HG03575 (cell line): ENCODE measurements around the gene HIC1.

Experiments
- ATAC-seq: cut with Tn5 transposase; IDR thresholded peaks from one replicate; pipeline ENCODE4 v1.9.1; 2021; ENCODE audit not compliant: unreplicated experiment, insufficient number of reproducible peaks, low FRiP score; ENCODE audit errors: extremely low read depth

The HIC1 gene

DNA sequence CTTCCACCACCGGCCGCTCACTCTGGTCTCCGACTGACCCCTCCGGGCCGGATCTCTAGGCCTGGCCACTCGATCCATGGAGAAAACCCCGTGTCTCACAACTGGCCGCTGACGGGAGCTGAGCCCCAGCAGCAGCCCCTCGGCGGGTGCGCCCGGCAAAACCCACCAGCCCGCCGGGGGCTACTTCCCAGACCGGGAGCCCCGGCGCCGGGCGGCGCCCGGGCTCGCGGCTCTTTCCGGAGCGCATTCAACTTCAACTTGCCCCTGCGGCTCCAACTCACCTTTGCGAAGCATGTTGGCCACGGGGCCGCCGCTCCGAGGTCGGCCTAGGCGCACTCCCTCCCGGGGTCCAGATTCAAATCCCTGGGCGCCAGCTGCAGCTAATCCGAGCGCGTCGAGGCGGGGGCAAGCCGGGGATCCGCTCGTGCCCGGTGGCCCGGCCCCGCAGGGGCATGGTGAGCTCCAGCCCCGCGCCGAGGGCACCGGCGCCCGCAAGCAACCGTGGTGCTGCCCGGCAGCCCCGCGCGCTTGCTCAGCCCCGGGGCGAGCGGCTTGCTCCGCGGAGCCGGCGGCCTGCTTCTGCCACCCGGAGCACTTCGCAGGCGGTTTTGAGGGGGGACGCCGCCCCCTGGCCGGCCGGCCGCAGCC lies 30.2 kb upstream of the HIC1 start:
- ATAC-seq, result no peak

DNA sequence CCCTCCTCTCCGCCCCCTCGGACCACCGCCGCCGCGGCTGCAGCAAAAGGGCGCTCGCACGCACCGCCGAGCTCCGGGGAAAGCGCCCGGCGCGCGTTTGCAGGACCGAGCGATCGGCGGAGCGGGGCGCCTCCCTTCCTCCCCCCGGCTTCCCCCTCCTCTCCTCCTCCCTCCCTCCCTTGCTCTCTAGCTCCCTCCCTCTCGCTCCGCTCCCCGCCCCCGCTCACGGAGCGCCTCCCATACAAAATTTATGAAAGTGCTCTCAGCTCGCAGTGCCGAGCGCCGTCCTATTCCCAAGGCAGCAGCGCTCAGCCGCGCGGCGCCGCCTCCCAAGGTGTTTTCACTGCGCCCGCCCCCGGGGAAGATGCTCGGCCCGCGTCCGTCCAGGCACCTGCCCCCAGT lies 29.7 kb upstream of the HIC1 start, which contains the start of gene RTN4RL1:
Gene RTN4RL1 (minus strand): TSS at position 115 of the 402 bp plus-strand sequence. CDS start 469 bp downstream, outside the sequence.
- ATAC-seq, result no peak

DNA sequence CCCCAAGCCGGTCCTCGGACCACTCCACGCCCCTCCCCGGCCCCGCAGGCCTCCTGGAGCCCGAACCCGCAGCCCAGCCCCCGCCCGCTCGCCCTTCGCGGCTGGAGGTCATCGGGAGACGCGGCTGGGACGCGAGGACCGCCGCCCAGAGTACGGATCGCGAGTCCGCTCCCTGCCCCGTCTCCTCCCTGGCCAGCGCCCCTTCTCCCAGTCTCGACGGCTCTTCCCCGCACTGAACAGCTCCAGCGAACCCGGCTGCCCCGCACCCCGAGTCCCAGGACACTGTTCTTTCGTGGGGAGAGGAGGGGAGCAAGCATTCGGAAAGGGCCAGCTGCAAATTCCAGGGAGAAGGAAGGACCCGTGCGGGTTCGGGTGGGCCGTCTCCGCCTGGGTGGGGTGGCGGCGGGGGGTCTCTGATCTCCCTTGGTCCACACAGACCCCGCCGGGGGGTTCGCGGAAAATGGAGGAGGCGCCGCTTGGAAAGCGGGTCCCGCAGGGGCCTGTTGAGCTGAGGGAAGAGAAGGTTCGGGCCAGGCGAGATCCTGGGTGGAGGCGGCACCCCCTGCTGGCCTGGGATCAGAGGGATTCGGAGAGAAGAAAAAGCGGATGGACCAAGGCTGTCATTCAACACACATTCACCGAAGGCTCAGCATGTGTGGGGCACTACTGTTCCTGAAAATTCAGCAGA lies 29.1 kb upstream of the HIC1 start:
- no peak for ATAC-seq

DNA sequence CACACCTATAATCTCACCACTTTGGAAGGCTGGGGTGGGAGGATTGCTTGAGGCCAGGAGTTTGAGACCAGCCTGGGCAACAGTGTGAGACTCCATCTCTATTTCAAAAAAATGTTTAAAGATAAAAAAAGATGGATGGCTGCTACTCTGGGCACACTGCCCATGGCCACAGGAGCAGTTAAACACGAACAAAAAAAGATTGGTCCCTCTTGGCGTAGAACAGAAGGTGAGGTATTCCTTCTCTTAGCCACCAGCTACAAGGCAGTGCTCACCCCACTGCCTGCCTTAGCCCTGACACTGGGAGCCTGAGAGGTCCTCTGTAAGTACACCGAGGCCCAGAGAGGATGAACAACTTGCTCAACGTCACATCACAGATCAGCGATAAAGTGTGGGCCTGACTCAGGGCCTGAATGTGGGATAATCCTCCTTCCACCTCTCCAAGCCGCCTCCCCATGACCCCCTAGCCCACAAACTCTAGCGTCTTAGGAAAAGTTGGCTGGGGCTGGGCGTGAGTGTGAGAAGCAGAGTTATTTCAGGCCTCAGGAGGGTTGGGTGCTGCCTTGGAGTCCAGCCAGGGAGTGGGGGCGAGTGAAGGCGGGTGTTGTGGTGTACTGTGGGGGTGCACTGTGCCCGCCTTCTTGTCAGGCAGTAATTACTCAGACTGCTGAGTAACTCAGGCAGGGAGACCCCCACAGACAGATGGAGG lies 27.2 kb upstream of the HIC1 start:
- ATAC-seq, result no peak

DNA sequence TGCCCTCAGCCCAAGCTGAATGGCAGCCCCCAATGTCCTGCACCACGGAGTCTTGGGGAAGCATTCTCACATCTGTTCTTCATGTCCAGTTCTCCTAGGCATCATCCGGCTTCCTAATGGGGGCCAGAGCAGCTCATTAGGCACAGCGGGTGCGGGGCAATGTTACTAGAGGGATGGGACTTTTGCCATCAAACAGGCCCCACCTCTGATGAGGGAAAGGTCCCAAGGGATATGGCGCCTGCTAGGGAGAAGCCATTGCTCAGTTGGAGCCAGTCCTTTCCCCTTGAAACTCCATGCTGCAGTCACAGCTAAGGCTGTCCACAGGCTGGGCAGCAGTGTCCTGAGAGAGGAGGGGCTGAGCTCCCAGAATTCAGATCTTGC lies 26.7 kb upstream of the HIC1 start:
- no peak for ATAC-seq

DNA sequence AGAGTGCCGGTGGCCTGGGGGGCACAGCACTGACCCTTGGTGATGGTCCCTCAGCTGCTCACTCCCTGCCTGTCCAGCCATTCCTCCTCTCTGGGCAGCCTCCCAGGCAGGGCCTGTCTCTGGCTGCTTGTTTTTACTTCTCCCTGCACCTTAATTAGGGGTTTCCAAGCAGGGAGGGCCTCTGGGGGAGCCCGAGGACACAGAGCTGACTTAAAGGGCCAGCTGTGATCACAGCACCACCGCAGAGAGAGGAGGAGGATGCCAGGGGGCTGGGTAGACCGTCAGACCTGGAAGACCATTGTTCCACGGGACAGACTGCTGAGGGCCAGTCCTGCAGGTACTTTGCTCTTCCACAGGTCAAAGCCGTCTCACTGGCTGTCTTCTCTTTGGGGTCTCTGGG lies 26.2 kb upstream of the HIC1 start:
- ATAC-seq, result no peak

DNA sequence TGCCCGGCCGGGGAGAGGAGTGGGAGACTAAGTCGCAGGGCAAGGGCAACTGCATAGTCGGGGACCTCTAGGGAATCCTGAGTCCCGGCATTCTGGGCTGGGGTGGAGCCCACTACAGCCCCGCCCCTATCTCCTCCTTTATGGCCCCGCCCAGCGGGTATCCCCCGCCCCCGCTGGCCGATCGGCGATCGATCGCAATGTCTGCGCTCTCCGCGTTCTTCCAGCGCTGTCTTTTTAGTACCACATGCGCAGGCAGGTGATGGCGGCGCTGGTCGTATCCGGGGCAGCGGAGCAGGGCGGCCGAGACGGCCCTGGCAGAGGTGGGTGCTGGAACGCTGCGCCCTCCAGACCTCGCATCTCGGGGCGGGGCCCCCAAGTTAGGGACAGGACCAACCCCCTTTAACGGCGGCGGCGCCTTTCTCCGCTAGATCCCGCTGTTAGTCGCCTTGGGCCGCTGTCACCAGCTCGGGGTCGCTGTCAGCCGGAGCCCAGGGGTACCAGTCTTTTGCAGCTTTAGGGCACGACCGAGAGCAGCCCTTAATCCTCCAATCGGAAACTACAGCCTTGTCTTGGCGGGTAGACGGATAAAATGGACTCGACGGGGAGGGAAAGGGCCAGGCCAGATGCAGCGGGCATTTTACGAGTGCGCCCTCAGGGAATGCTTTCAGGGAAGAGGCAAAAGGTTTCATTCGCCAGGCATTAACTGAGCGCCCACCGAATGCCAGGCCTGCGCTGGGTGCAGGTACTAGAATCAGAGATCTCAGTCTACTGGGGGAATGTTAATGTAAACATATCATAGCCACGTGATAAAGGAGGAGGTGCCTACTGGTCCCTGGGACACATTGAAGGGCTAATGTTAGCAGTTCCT lies 24.8 kb upstream of the HIC1 start, which contains the start of gene DPH1:
Gene DPH1 (plus strand): TSS at position 243 of the 868 bp plus-strand sequence. CDS start 17 bp downstream, at position 260.
- ATAC-seq, result no peak

DNA sequence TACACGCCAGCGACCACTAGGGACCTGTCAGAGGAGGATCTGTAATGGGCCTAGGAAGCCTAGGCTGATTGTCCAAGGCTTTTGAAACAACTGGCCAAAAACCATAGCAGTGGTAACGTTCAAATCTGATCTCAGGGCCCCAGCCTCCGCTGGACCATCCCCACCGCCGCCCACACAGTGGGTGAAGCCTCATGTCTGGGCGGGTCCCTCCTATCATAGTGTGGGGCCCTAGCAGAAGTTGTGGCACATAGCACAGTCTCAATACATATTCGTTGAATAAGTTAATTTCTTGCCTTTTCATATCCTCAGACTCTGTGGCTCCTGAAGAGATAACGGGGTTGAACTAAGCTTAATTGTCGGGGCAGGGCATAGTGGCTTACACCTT lies 24.1 kb upstream of the HIC1 start:
- ATAC-seq, result no peak

DNA sequence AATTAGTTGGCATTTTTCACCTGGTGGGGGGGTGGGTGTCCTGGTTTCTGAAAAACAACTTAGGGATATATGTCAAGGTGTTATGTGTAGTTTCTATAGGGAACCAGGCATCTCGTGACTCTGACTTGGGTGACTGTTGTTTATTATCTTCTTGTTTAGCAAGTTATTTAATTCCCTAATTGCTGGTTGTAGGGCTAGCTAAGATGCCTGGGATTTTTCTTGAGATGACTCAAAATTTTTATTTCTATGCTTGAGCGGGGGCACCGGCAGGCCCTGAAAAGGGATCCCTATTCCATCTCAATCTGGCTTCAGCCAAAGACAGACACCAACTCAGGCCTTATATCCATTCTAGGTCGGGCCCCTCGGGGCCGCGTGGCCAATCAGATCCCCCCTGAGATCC lies 21.8 kb upstream of the HIC1 start:
- no peak for ATAC-seq

DNA sequence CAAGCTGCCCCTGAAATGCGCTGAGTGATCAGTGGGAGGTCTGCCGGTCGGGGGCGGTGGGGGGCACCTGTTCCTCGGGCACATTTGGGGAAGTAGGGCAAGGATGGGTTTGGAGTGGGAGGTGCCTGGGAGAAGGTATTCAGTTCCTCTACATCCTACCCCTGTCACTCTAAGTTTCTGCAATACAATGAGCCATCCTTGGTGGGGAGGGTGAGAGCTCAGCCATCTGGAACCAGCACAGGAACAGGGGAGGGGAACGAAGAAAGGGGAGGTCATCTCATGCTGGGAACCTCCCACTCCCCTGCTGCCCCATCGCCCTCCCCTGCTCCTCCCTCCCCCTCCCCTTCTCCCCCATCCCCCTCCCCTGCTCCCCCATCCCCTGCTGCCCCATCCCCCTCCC lies 20.7 kb upstream of the HIC1 start:
- no peak for ATAC-seq

DNA sequence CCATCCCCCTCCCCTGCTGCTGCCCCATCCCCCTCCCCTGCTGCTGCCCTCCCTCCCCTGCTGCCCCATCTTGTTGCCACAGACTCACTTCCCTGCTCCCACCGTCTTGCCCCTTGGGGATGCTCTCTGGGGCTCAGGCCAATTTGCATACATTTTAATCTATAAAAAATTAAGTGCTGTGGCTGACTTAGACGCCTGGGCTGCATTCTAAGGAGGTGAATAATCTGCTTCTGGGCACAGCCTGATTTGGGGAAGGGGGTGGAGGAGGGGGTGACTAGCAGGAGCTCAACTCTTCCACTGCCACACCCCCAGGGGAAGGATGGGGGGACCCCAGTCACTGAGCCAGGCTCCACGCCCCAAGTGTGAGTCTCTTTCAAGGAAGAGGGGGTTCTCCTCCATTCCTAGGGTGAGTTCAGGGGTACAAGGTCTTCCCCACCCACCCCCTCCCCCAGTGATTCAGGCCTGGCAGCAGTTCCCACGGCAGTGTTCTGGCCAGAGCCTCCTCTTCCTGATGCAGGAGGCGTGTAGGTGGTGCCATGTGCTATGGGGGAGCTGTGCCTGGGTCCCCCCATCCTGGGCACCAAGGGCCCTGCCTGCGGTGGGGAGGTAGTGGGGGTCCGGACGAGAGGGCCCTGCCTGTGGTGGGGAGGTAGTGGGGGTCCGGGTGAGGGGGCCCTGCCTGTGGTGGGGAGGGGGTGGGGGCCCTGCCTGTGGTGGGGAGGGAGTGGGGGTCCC lies 19.9 kb upstream of the HIC1 start:
- no peak for ATAC-seq

DNA sequence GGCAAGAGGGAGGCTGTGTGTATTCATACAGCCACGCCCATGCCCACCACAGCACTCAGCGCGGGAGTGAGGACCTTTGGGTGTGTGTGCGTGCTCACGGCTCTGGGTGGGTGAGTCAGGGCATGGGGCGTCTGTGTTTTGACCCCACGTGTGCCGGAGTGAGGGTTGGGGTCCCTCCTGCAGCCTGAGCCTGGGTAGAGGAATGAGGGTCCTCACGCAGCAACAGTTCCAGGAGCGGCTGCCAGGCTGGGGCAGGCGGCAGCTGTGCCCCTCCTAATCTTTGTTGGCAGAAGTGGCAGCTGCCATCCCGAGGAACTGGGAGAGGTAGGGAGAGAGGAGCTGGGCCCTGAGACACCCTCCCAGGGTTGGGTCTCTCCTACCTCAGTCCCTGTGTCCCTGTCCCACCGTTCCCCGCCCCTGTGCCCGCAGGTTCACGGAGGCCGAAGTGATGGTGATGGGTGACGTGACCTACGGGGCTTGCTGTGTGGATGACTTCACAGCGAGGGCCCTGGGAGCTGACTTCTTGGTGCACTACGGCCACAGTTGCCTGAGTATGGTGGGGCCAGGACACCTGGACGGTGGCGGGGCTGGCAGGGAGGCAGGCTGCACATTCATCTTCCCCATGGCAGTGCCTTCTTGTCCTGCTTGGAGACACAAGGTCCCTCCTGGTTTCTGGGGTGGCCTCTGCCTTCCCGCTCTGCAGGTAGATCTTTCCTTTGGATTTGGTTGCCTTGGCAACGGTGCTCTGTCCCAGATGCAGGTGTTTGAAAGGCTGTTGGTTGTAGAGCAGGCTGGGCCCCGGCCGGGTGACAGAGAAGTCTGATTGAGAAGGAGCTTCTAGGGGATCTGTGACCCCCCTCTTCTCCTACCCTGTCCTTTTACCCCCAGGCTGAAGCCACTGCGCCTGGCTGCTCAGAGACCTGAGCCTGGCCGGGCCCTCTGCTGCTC lies 19.1 kb upstream of the HIC1 start:
- no peak for ATAC-seq

DNA sequence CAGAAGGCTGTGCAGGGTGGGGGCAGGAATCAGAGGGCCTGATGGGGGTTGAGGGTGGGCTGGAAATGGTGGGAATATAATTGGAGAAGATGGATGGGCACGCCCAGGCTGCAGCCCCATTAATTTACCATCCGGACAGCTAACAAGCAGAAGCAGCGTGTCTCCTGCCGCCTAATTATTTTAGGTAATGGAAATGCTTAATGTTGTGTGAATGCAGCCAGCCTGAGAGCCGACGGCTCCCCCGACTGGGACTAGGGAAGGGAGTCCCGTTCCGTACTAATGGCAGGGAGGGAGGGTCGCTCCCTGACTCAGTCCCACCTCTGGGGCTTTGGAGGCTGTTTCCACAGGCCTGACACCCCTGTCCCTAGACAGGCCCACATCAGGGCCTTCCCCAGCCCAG lies 17.7 kb upstream of the HIC1 start:
- ATAC-seq, result no peak

DNA sequence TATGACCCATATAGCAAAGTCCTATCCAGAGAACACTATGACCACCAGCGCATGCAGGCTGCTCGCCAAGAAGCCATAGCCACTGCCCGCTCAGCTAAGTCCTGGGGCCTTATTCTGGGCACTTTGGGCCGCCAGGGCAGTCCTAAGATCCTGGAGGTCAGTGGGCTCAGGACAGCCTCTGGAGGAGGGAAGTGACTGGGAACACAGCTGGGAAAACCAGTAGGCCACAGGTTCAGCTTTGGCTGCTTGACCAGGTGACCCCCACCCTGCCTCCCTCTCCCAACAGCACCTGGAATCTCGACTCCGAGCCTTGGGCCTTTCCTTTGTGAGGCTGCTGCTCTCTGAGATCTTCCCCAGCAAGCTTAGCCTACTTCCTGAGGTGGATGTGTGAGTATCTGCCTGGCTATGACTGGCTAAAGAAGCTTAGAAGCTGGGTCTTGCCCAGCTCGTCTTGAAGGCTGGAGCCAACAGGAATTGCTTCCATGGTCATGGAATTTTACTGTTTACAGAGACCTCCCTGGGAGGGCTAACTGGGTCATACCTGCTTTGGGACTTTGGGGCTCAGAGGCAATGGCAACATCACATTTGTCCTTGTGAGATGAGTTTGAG lies 14.6 kb upstream of the HIC1 start:
- no peak for ATAC-seq

DNA sequence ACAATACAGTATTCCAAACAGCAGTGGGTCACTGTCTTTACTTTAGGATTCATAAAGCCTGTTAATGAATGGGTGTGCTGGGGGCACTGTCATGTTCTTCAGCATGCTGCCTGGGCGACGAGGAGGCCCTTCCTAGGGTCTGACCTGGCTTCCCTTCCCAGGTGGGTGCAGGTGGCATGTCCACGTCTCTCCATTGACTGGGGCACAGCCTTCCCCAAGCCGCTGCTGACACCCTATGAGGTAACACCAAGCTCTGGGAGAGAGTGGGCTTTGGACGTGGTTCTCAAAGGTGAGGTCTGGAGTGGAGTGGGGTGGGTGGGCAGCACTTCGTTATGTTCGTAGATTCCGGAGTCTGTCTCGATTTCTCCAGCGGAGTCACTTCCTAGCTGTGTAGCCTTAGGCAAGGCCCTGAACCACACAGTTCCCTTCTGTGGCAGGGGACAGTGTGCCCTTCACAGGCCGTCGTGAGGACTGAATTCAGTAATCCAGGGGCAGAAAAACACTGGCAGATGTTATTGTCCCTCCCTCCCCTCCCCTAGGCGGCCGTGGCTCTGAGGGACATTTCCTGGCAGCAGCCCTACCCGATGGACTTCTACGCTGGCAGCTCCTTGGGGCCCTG lies 13.9 kb upstream of the HIC1 start:
- no peak for ATAC-seq

DNA sequence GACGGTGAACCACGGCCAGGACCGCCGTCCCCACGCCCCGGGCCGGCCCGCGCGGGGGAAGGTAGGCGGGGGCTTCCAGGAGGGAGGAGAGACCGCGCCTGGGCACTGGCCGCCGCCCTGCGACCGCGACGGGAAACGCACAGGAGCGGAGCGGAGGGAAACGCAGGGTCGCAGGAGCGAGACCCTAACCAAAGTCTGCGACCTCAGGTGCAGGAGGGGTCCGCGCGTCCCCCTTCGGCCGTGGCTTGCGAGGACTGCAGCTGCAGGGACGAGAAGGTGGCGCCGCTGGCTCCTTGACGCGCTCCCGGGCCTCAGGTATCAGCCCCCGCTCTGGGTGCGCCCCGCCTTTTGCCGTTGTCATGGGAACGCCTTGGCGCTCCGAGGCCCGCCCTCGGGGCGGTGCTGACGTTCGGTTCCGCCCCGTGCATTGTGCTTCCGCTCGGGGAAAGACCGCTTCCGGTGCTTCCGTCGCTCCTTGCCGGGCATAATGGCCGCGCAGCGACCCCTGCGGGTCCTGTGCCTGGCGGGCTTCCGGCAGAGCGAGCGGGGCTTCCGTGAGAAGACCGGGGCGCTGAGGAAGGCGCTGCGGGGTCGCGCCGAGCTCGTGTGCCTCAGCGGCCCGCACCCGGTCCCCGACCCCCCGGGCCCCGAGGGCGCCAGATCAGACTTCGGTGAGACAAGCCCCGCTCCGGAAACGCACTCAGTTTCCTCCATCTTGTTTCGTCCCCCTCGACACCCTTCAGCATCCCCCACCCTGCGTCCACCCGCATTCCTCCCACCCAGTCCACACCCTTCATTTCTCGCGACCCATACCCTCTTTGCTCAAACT lies 13.1 kb upstream of the HIC1 start, which contains the start of gene OVCA2:
Gene OVCA2 (plus strand): TSS at position 462 of the 829 bp plus-strand sequence. CDS start 26 bp downstream, at position 488.
- ATAC-seq, result no peak
